RWPE2 (cell line): ENCODE results near the gene ARL5A.
"Not testable (repeated sequence)": the region's sequence is repeated elsewhere in the genome, so short reads cannot be mapped to it uniquely, and the experiment has no call there.

Experiments used
- ATAC-seq: fragments of 200-7000 bp; cut with Tn5 transposase; 3 replicates; pipeline ENCODE4 v1.9.1; 2021; ENCODE audit warnings: low read depth
- DNase-seq: peaks from one replicate; pipeline ENCODE4 v3.0.0-alpha.2; 2020; ENCODE audit warnings: low spot score
- H3K27ac ChIP-seq: fragments of 450-650 bp; 2 replicates; pipeline ENCODE4 v1.5.1; 2017; ENCODE audit warnings: mild to moderate bottlenecking; ENCODE audit not compliant: poor library complexity, severe bottlenecking
- H3K27me3 ChIP-seq: fragments of 250-450 bp; sonication (Bioruptor Pico); 2 replicates; pipeline ENCODE4 v1.5.1; 2021; ENCODE audit warnings: mild to moderate bottlenecking, moderate library complexity; ENCODE audit not compliant: insufficient read depth, poor library complexity, severe bottlenecking
- H3K36me3 ChIP-seq: fragments of 250-450 bp; sonication (Bioruptor Pico); 2 replicates; pipeline ENCODE4 v1.5.1; 2020; ENCODE audit warnings: low read depth, mild to moderate bottlenecking, moderate library complexity
- H3K4me1 ChIP-seq: fragments of 250-450 bp; sonication (Bioruptor Pico); 2 replicates; pipeline ENCODE4 v1.5.1; 2021; ENCODE audit warnings: mild to moderate bottlenecking, moderate library complexity; ENCODE audit not compliant: insufficient read depth, poor library complexity, severe bottlenecking
- H3K4me3 ChIP-seq: fragments of 250-450 bp; sonication (Bioruptor Pico); 2 replicates; pipeline ENCODE4 v1.5.1; 2021; ENCODE audit warnings: mild to moderate bottlenecking, moderate library complexity; ENCODE audit not compliant: severe bottlenecking
- H3K9me3 ChIP-seq: fragments of 250-450 bp; sonication (Bioruptor Pico); 2 replicates; pipeline ENCODE4 v1.5.1; 2021; ENCODE audit warnings: mild to moderate bottlenecking, moderate library complexity; ENCODE audit not compliant: severe bottlenecking
- TF ChIP-seq, protein P1 (sequence below): fragments of 450-650 bp; IDR thresholded peaks from one replicate; pipeline ENCODE4 v1.5.1; 2017; ENCODE audit warnings: mild to moderate bottlenecking, moderate library complexity; ENCODE audit not compliant: poor library complexity, severe bottlenecking

The ARL5A gene

DNA sequence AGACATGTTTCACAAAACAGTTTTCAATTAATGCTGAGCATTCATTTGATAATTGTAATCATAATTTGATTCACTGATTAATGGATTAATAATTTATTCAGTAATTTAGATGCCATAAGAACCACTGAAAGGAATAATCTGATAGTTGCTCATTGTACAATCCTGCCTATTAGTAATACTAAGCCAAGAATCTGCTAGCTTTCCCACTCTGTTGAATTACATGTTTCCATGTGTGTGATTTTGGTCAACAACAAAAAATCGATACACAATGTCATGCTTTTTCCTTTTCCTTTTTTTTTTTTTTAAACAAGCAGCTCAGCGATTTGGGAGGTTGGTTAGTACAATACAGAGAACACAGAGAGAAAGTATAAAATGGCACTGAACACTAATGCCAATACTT lies 25.9 kb downstream of the ARL5A start:
- no peak overlapping the region for H3K27ac ChIP-seq
- DNase-seq (no peak), ATAC-seq (no peak)
- H3K4me3 ChIP-seq: no peak overlapping the region
- H3K27me3 ChIP-seq: no peaks in the 10 kb centered on the region
- H3K9me3 ChIP-seq: no peaks in the 10 kb centered on the region
- H3K4me1 ChIP-seq: no peaks in the 10 kb centered on the region
- TF ChIP-seq, protein P1, sequence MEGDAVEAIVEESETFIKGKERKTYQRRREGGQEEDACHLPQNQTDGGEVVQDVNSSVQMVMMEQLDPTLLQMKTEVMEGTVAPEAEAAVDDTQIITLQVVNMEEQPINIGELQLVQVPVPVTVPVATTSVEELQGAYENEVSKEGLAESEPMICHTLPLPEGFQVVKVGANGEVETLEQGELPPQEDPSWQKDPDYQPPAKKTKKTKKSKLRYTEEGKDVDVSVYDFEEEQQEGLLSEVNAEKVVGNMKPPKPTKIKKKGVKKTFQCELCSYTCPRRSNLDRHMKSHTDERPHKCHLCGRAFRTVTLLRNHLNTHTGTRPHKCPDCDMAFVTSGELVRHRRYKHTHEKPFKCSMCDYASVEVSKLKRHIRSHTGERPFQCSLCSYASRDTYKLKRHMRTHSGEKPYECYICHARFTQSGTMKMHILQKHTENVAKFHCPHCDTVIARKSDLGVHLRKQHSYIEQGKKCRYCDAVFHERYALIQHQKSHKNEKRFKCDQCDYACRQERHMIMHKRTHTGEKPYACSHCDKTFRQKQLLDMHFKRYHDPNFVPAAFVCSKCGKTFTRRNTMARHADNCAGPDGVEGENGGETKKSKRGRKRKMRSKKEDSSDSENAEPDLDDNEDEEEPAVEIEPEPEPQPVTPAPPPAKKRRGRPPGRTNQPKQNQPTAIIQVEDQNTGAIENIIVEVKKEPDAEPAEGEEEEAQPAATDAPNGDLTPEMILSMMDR: no peak
- peaks cover 66% of the 10 kb centered on the region for H3K36me3 ChIP-seq

DNA sequence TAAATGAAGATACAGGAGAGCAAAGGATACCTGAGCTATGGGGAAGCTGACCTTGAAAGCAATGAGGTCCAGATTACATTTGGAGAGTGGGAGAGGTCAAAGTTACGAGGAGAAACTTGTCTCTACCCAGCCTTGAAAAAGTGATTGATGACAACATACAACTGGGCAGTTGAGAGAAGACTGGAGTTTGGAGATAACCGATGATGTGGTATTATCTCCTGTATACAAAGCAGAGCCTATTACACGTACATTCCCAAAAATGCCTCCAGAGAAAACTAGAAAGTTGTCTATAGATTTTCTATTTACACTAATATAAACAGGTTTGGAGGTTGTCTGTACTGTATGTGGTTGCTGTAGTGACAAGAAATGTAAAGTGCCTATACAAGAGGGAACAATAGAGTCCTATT lies 28.3 kb downstream of the ARL5A start:
- DNase-seq: no peak
- no peaks in the 10 kb centered on the region for H3K27me3 ChIP-seq
- H3K4me3 ChIP-seq: no peak overlapping the region
- H3K9me3 ChIP-seq: no peaks in the 10 kb centered on the region
- ATAC-seq: no peak
- no peak overlapping the region for H3K27ac ChIP-seq
- TF ChIP-seq, protein P1: no peak
- H3K4me1 ChIP-seq: no peaks in the 10 kb centered on the region
- peaks cover 50% of the 10 kb centered on the region for H3K36me3 ChIP-seq

DNA sequence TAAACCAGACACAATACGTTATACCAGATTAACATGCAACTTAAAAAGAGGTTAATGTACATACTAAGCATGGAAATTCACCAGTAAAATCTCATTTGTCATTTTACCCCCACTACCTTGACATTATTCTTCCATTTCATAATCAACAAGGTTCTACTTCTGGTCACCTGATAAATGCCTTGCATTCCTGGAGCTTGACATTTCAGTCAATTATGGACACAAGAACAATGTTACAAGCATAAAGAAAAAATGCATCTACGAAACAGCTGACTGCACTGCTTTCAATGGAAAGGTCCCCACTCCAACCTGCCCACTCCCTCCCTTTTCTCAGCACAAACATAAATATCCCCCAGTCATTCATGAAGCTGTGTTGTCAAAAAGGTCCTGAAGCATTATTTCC lies 31.4 kb downstream of the ARL5A start:
- no peak for DNase-seq
- H3K27ac ChIP-seq: no peak overlapping the region
- no peaks in the 10 kb centered on the region for H3K9me3 ChIP-seq

DNA sequence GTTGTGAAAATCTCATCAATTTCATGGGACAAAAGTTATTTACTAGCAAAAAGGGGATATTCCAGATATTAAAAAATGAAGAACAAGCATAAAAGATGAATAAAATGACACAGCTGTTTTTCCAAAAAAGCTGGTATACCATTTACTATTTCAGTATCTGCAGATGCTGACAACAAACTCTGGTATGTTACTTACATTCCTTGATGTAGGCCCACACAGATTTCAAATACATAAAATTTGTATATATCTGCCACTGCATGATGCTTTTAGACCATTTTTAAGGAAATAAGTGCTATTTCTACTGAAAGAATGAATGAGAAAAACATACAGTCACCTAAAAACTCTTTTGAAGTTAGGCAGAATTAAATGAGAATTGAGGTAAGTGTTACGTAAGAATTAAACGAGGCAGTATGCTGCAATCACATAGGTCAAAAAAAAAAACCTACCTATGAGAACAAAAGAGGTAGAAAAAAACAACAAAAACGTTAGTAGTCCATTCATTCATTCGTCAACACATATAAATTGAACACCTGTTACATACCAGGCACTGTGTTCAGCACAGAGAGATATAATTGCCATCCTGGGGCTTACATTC lies 32.5 kb downstream of the ARL5A start:
- DNase-seq: no peak
- Histone ChIP-seq H3K27ac (no peak overlapping the region), H3K36me3 (peaks cover 8% of the 10 kb centered on the region), H3K4me1 (no peaks in the 10 kb centered on the region), H3K27me3 (no peaks in the 10 kb centered on the region), H3K4me3 (no peak overlapping the region), H3K9me3 (no peaks in the 10 kb centered on the region)
- TF ChIP-seq, protein P1: no peak
- no peak for ATAC-seq

More for the DNA sequence above, 31.4 kb downstream of the ARL5A start:
- no peak for ATAC-seq
- Histone ChIP-seq H3K4me1 (no peaks in the 10 kb centered on the region), H3K36me3 (peaks cover 19% of the 10 kb centered on the region), H3K27me3 (no peaks in the 10 kb centered on the region), H3K4me3 (no peak overlapping the region)
- TF ChIP-seq, protein P1: no peak

DNA sequence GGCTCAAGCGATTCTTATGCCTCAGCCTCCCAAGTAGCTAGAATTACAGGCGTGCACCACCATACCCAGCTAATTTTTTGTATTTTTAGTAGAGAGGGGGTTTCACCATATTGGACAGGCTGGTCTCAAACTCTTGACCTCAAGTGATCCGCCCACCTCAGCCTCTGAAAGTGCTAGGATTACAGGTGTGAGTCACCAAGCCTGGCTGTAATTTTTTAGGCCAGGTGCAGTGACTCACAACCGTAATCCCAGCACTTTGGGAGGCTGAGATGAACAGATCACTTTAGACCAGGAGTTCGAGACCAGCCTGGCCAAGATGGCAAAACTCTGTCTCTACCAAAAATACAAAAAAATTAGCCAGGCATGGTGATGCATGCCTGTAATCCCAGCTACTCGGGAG lies 33.8 kb downstream of the ARL5A start:
- DNase-seq, H3K27ac ChIP-seq, H3K27me3 ChIP-seq, H3K9me3 ChIP-seq, H3K4me3 ChIP-seq, H3K36me3 ChIP-seq, H3K4me1 ChIP-seq: not testable (repeated sequence)
- 0 out of 3 replicates have a peak, but pooled peaks have one; percentile 23 for ATAC-seq
